NCI-H2107 treated with DMSO at 0.1 percent for 48 hours (cell line): ENCODE data around the gene YBEY.
"Not testable (repeated sequence)": the region's sequence is repeated elsewhere in the genome, so short reads cannot be mapped to it uniquely, and the experiment has no call there.

ENCODE experiments used
- DNase-seq: peaks from one replicate; lab custom pipeline; 2025; ENCODE audit not compliant: unreplicated experiment; lab: John Stamatoyannopoulos, UW

The YBEY gene

DNA sequence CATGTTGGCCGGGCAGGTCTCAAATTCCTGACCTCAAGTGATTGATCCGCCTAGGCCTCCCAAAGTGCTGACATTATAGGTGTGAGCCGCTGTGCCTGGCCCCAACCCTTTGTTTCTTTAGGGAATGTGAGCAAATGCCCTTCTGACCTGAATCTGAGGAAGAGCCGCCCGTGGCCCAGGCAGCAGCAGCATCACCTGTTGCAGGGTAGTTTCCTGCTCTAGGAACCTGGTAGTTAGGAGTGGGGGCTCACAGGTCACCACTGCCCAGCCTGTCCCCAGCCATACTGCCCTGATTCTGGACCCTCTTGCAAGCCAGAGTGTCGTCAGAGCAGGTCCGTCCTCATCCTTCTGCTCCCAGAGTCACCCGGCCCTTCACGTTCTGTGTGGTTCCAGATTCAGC is 13.0 kb downstream of the YBEY start:
- DNase-seq: no peak

DNA sequence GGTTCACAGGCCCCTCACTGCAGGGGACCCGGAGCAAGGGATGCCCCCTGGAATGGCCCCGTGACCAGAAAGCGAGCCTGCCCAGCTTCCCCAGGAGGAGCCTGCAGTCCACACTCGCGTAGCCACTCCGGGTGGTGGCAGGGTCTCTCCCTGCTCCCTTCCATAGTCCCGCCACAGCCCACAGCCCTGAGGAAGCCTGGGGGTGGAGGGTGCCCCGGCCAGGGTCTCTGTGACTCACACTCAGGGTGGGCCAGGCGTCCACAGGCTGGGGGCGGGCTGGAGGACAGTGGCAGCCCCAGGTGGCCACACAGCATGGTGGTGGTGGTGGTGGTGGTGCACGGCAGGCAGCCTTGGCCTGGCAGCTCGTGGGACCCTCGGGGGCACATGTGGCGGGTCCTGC is 15.6 kb downstream of the YBEY start:
- no peak for DNase-seq

- DNase-seq: no peak
Observed at GRCh38 chr21:46304437-46304836, 18.3 kb downstream of the YBEY start.

DNA sequence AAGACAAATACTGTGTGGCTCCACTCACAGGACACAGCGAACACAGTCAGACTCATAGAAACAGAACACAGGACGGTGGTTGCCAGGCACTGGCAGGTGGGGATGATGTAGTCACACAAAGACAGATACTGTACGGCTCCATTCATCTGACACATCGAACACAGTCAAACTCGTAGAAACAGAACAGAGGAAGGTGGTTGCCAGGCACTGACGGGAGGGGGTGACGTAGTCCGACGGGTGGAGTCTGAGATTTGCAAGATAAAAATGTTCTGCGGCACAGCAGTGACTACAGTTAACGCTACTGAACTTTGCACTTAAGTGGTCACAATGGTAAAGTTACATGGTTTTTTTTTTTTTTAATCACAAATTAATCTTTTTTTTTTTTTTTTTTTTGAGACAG is 18.8 kb downstream of the YBEY start:
- no peak for DNase-seq

DNA sequence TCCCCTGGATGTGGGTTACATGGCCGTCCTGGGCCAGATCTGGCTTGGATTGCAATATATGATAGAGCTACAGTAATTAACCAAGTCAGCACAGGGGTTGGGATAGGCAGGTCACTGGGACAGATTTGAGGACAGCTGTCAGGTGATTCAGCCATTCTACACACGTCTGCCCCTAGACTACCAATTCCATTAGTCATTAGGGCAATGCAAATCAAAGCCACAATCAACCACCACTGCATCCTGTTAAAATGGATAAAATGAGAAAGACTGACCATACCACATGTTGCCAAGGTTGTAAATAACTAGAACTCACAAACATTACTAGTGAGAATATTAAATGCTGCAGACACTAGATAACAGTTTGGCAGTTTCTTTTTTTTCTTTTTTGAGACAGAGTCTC is 21.5 kb downstream of the YBEY start:
- no peak for DNase-seq

GRCh38 chr21:46308431-46308830 is 22.3 kb downstream of the YBEY start:
- DNase-seq: no peak

GRCh38 chr21:46310260-46310659 is 24.1 kb downstream of the YBEY start:
- not testable (repeated sequence) for DNase-seq

- no peak for DNase-seq
Observed at GRCh38 chr21:46311568-46311967, 25.4 kb downstream of the YBEY start.

DNA sequence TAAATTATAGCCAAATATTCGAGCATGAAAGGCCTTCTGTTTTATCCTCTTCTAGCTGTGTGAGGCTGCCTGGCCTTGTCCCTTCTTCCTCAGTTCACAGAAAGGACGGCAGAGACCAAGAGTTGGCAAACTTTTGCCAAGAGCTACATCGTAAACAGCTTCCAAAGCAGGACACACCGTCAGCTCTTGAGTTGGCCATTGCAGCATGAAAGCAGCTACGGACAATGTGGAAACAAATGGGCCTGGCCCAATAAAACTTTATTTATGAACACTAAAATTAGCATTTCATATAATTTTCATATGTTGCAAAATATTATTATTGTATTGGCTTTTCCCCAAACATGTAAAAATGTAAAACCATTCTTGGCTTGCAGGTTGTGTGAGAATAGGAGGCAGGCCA is 26.8 kb downstream of the YBEY start:
- DNase-seq: no peak

DNA sequence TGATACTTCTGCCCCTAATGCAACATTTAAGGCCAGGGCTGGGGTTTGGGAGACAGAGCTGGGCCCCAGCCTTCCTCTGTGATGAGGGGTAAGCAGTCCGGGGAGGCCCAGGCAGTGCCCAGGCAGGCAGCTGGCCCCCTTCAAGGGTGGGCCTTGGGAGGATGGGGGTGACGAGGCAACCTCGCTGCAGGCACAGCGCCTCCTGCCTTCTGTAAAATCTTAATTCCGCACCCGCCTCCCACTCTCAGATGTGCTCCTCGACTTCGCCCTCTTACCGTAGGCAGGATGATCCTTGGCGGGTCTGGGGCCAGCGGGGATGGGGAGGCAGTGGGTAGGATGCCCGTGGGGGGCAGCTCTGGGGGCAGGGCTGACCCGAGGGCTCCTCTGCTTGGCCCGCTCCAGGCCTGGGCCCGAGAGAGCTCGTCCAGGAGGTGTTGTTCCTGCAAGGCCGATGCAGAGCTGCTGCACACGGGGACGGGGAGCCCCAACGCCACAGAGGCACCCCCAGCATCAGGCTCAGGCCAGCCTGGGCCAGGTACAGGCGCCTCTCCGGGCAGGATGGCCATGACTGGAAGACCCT is 28.4 kb downstream of the YBEY start:
- DNase-seq: no peak

GRCh38 chr21:46316708-46317324 is 30.7 kb downstream of the YBEY start:
- no peak for DNase-seq

DNA sequence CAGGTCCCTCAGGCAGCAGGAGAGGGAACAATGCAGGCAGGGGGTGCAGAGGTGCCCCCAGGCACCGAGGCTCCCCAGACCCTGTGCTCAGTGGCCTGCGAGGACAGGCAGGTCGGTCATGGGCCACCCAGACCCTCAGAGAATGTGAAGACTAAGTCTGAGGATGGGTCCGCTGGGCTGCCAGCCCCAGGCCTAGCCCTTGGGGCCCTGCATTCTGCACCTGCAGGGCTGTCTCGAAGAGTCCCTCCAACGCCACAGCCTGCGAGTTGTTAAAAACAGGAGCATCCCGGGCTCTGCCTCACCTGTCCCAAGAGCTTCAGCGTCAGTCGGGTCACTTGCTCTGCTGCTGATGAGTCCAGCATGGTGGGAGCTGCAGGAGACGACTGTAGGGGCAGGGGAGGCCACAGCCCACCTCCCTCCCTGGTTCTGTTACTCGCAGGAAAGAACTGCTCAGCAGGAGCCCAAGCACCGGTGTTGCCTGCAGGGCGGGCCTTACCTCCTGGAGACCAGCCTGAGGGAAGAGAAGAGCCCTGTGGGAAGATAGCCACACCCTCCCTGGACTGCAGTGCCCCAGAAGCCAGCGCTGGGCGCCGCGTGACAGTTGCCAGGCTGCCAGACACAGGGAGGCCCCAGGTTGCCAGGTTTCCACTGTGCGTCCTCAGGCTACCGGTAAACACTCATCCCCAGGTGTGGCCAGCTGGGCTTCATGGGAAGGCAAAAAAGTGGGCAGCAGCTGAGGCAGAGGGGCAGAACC is 31.7 kb downstream of the YBEY start:
- peak; percentile 81 for DNase-seq

- DNase-seq: no peak
Observed at GRCh38 chr21:46318464-46318845, 32.3 kb downstream of the YBEY start.

DNA sequence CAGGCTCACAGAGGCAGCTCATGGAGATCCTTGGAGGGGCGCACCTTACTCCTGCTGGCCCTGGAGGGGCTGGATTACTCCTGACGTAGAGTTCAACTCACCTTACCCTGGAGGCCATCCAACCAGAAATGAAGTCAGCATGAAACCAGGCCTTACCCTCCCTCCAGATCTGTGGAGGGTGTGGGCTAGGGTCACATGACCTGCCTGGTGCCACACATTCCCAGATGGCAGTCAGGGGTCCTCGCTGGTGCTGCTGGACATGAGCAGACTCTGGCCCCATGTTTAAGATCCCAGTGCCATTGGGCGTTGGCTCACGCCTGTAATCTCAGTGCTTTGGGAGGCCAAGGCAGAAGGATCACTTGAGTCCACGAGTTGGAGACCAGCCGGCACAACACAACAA is 33.0 kb downstream of the YBEY start:
- no peak for DNase-seq

DNA sequence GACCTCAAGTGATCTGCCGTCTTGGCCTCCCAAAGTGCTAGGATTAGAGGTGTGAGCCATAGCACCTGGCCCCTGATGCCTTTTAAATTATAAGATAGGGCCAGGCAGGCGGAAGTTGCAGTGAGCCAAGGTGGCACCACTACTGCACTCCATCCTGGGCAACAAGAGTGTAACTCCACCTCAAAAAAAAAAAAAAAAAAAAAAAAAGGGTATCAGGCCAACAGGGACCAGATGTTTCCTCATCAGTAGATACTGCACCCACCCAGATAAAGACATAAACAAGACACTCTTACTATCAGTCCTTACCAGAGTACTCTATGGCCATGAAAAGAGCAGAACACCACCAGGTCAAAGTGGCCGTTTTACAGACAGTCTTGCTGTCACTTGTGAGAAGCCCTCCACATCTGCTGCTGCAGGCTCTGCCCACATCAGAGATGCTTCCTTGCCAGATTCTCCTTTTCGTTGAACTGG is 34.2 kb downstream of the YBEY start:
- no peak for DNase-seq

DNA sequence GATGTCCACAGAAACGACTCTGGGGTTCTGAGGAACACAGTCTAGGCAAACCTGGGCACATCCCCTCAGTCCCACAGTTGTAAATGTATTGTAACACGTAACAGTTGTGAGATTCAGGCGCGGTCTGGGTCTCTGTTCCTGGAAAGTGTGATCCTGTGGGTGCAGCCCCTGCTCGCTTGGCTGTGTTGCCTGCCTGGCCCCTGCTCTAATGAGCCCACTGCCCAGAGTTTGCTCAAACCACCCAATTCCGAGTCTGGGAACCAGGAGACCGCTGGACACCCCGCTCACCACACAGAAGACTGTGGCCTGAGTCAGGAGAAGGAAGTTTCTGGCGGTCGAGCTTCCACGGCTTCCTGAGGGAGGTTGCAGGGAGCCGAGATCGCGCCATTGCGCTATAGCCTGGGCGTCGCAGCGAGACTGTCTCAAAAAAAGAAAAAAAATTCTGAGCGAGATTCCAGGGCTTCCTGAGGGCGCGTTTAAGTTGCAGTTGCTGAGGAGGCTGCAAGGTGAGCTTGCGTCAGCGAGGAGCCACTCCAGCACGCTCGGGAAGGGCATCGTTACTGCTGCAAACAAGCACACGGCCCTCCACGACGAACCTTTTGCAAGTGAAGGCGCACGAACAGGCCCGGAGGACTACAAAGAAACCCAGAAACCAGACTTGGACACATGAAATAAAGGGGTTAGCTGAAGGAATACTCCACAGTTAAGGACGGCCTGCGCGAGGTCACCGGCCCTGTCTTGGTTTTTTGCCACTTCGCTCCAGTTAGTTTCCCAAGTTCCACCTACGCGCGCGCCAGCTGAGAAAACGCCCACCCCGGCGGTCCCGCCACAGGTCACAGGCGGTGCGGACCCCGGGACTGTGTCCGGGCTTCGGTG is 36.4 kb downstream of the YBEY start:
- DNase-seq: no peak

GRCh38 chr21:46323227-46323709 is 37.1 kb downstream of the YBEY start:
- no peak for DNase-seq

GRCh38 chr21:46323710-46324389 is 37.7 kb downstream of the YBEY start, which contains the start of the genes C21orf58 and PCNT:
Gene C21orf58, minus strand, starts transcription at chr21:46323870. Its CDS starts 1,132 bp downstream, at chr21:46322738.
Gene PCNT, plus strand, starts transcription at chr21:46324156. Its CDS starts 73 bp downstream, at chr21:46324229.
- peak; percentile 94 for DNase-seq

DNA sequence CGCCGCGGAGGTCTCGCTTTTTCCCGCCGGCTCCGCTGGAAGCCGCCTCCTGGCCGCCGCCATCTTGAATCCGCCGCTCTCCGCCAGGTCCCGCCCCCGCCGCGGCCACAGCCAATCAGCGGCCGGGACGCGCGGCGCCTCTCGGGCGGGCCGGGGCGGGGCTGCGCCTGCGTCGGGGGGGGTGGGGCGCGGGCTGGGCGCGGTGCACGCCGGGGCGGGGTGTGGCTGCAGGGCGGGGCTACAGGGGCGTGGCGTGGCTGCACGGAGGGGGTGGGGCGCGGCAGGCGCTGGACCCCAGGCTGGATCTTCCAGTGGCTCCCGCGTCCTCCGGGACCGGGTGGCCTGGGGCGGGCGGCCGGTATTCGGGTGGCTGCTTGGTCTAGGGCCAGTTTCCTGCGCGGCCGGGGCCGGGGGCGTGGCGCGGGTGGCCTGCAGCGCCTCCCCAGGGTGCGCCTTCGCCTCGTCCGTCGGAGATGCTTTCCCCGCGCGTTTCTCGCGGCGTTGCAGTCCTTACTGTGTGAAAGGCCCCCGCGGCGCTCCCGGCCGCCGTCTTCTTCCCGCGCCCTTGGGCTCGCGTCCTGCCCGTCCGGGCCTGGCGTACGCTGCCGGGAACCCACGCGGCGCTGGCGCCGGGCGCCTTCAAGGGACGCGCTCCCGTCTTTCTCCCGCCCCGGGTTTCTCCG is 38.4 kb downstream of the YBEY start:
- DNase-seq: peak; percentile 52
